PC-9 (cell line): ENCODE results near the gene ERVFRD-1.

Source experiments
- EZH2 ChIP-seq: fragments of 200-600 bp; sonication (generic); IDR thresholded peaks from 2 replicates; pipeline ENCODE4 v1.8.0; 2017; ENCODE audit warnings: antibody characterized with exemption, low read depth
- TF ChIP-seq, protein P1 (sequence below): fragments of 200-600 bp; sonication (generic); conservative IDR thresholded peaks from 2 replicates; pipeline ENCODE4 v1.6.1; 2017; ENCODE audit warnings: mixed run types, antibody characterized with exemption, mild to moderate bottlenecking, moderate library complexity

DNA sequence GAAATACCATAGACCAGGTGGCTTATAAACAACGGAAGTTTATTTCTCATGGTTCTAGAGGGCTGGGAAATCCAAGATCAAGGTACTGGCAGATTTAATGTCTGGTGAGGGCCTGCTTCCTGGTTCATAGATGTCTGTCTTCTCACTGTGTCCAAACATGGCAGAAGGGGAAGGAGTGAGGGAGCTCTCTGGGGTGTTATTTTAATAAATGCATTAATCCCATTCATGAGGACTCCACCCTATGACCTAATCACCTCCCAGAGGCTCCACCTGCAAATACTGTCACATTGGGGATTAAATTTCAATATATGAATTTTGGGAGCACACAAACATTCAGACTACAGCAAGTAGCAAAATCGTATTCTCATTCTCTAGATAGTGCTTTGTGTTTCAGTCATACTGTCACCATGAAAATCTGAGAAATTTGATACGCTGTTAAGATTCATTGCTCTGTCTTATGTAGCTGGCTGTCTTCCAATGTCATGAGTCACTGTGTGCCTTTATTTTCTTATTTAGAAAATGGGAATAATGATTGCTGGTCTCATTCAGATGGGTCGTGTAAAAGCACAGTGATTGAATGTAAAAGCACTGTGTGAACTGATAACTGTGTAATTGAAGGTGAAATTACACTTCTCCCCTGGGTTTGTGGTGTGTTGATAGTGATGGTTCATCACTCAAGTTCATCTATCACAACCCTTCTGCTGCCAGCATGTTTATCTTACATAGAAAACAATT, 8.9 kb upstream of the ERVFRD-1 start:
- TF ChIP-seq, protein P1, sequence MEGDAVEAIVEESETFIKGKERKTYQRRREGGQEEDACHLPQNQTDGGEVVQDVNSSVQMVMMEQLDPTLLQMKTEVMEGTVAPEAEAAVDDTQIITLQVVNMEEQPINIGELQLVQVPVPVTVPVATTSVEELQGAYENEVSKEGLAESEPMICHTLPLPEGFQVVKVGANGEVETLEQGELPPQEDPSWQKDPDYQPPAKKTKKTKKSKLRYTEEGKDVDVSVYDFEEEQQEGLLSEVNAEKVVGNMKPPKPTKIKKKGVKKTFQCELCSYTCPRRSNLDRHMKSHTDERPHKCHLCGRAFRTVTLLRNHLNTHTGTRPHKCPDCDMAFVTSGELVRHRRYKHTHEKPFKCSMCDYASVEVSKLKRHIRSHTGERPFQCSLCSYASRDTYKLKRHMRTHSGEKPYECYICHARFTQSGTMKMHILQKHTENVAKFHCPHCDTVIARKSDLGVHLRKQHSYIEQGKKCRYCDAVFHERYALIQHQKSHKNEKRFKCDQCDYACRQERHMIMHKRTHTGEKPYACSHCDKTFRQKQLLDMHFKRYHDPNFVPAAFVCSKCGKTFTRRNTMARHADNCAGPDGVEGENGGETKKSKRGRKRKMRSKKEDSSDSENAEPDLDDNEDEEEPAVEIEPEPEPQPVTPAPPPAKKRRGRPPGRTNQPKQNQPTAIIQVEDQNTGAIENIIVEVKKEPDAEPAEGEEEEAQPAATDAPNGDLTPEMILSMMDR, result no peak
- no peak for TF ChIP-seq EZH2
